ENCODE results near the gene CFAP70. TPM values are rescaled to one million over a fixed set of nuclear protein-coding genes. Genes with fewer than 3 reads are reported as not detected.

CFAP70 gene
- total RNA-seq, 1 experiment from 2014 or later, result 2.9 TPM

- Histone ChIP-seq H3K27me3 (ENCODE audit: insufficient read depth, low read length) (no peaks in the 10 kb centered on the region), H4K20me1 (ENCODE audit: insufficient read depth) (no peaks in the 10 kb centered on the region), H3K27ac (ENCODE audit: low read depth, low read length) (no peak overlapping the region), H3K9me3 (ENCODE audit: control insufficient read depth in 1 of 2, insufficient read depth in 1 of 2, low read depth in 1 of 2, low read length in 2 of 2) (no peaks in the 10 kb centered on the region), H3K4me3 (replicated peaks in 1 of 2; ENCODE audit: low read depth in 1 of 2, low read length in 2 of 2) (no peak overlapping the region), H3K36me3 (ENCODE audit: control insufficient read depth in 1 of 2, insufficient read depth in 2 of 2, low read length in 2 of 2) (no peaks in the 10 kb centered on the region), H2AFZ (ENCODE audit: low read depth, low read length, poor library complexity, severe bottlenecking) (no peak overlapping the region), H3K4me1 (ENCODE audit: control insufficient read depth in 1 of 2, insufficient read depth in 2 of 2, low read length in 2 of 2) (no peaks in the 10 kb centered on the region), H3K4me2 (ENCODE audit: low read length) (no peak overlapping the region), H3K9me2 (ENCODE audit: insufficient read depth) (no peaks in the 10 kb centered on the region), H3K9ac (ENCODE audit: low read length) (no peak overlapping the region), H3K79me2 (ENCODE audit: insufficient read depth, low read length) (no peaks in the 10 kb centered on the region)
- TF ChIP-seq JUND (IDR thresholded peaks at IDR 0.05) (no peak), CEBPB (IDR thresholded peaks at IDR 0.05; ENCODE audit: low read depth) (no peak), CBX3 (IDR thresholded peaks at IDR 0.05; ENCODE audit: low read depth) (no peak), YY1 (IDR thresholded peaks at IDR 0.05; ENCODE audit: extremely low read depth, insufficient replicate concordance, low read depth, low read length) (no peak), EZH2 (IDR thresholded peaks at IDR 0.05) (no peak), ZNF274 (IDR thresholded peaks at IDR 0.05; ENCODE audit: low read depth, low read length) (no peak), ATF3 (IDR thresholded peaks at IDR 0.05) (no peak), SIN3A (IDR thresholded peaks at IDR 0.05; ENCODE audit: low read depth) (no peak)
- DNase-seq (ENCODE audit: low read depth, low spot score) (no peak), ATAC-seq (no peak)
- intact Hi-C loops (cut with micrococcal nuclease), result no loop called here
- BruUV-seq (replicated peaks), result no TSS peak
- RAD21 ChIA-PET (ENCODE audit: low non-redundant PET in 1 of 2, low total read pairs in 2 of 2, uncharacterized antibody in 2 of 2, unreplicated experiment in 2 of 2), result no interaction called here
- CTCF ChIA-PET, result no interaction called here
- POLR2A ChIA-PET, result no interaction called here
Observed at GRCh38 chr10:73357166-73357565, 1.5 kb downstream of the CFAP70 start.

- Histone ChIP-seq H3K4me2 (ENCODE audit: low read length) (no peak overlapping the region), H3K9me2 (ENCODE audit: insufficient read depth) (no peaks in the 10 kb centered on the region), H3K9ac (ENCODE audit: low read length) (no peak overlapping the region), H3K4me1 (ENCODE audit: control insufficient read depth in 1 of 2, insufficient read depth in 2 of 2, low read length in 2 of 2) (peaks cover 0 to 7% of the 10 kb centered on the region in 2 experiments; a peak in 2 of 4 replicates), H3K27me3 (ENCODE audit: insufficient read depth, low read length) (no peaks in the 10 kb centered on the region), H2AFZ (ENCODE audit: low read depth, low read length, poor library complexity, severe bottlenecking) (no peak overlapping the region), H3K36me3 (ENCODE audit: control insufficient read depth in 1 of 2, insufficient read depth in 2 of 2, low read length in 2 of 2) (no peaks in the 10 kb centered on the region; a peak in 1 of 4 replicates), H4K20me1 (ENCODE audit: insufficient read depth) (no peaks in the 10 kb centered on the region), H3K4me3 (replicated peaks in 1 of 2; ENCODE audit: low read depth in 1 of 2, low read length in 2 of 2) (no peak overlapping the region), H3K9me3 (ENCODE audit: control insufficient read depth in 1 of 2, insufficient read depth in 1 of 2, low read depth in 1 of 2, low read length in 2 of 2) (no peaks in the 10 kb centered on the region; a peak in 1 of 4 replicates), H3K27ac (ENCODE audit: low read depth, low read length) (no peak overlapping the region), H3K79me2 (ENCODE audit: insufficient read depth, low read length) (no peaks in the 10 kb centered on the region)
- ChIA-PET POLR2A (no interaction called here), RAD21 (ENCODE audit: low non-redundant PET in 1 of 2, low total read pairs in 2 of 2, uncharacterized antibody in 2 of 2, unreplicated experiment in 2 of 2) (no interaction called here), CTCF (no interaction called here)
- BruUV-seq (replicated peaks), result no TSS peak
- ATAC-seq, result no peak
- intact Hi-C loops (cut with micrococcal nuclease), result no loop called here
- no peak for DNase-seq (ENCODE audit: low read depth, low spot score)
- no peak for TF ChIP-seq EGR1 (IDR thresholded peaks at IDR 0.05; ENCODE audit: low read depth)
- TF ChIP-seq RAD21 (IDR thresholded peaks at IDR 0.05; ENCODE audit: low read depth), result no peak
- TF ChIP-seq JUND (IDR thresholded peaks at IDR 0.05), result no peak
- TF ChIP-seq MAX (IDR thresholded peaks at IDR 0.05), result no peak
- TF ChIP-seq ELF1 (IDR thresholded peaks at IDR 0.05; ENCODE audit: borderline replicate concordance, low read depth), result no peak
- TF ChIP-seq CBX3 (IDR thresholded peaks at IDR 0.05; ENCODE audit: low read depth), result no peak
- no peak for TF ChIP-seq ZBTB33 (IDR thresholded peaks at IDR 0.05; ENCODE audit: extremely low read depth, insufficient replicate concordance, low read length)
- TF ChIP-seq SRF (IDR thresholded peaks at IDR 0.05; ENCODE audit: low read depth), result no peak
- no peak for TF ChIP-seq REST (IDR thresholded peaks at IDR 0.05; ENCODE audit: low read depth)
- no peak for TF ChIP-seq POLR2AphosphoS5 (IDR thresholded peaks at IDR 0.05; ENCODE audit: low read depth, low read length)
Observed at GRCh38 chr10:73344269-73344668, 14.4 kb downstream of the CFAP70 start.
